CD14-positive monocyte (primary cell): ENCODE results near the gene FBXO17. TPM values are rescaled to one million over a fixed set of nuclear protein-coding genes. Genes with fewer than 3 reads are reported as not detected.
"Not testable (repeated sequence)": the region's sequence is repeated elsewhere in the genome, so short reads cannot be mapped to it uniquely, and the experiment has no call there.

Source experiments
- DNase-seq, 3 donors: peaks; one replicate each; pipeline ENCODE4 v3.0.0-alpha.2; 2011 to 2022
- H2AFZ ChIP-seq: 2 replicates; pipeline ENCODE4 v1.6.0; 2012; ENCODE audit warnings: mild to moderate bottlenecking, low read depth, low read length, inconsistent platforms; ENCODE audit not compliant: insufficient read depth, poor library complexity, severe bottlenecking
- H3K27ac ChIP-seq, 2 donors: 1 replicate in 1 of 2; 2 replicates in 1 of 2; pipeline ENCODE4 v1.5.1; 2012 to 2013; ENCODE audit warnings: low read length in 2 of 2, control low read depth in 1 of 2, inconsistent platforms in 1 of 2, low read depth in 1 of 2, mild to moderate bottlenecking in 1 of 2
- H3K27me3 ChIP-seq, 2 donors: one replicate each; pipeline versions ENCODE4 v1.6.0 to v1.6.1; 2011 to 2013; ENCODE audit warnings: low read length in 2 of 2; ENCODE audit not compliant: control insufficient read depth in 2 of 2, insufficient read depth in 2 of 2
- H3K36me3 ChIP-seq, 2 donors: replicated peaks in 1 of 2; 1 replicate in 1 of 2; 2 replicates in 1 of 2; pipeline versions ENCODE4 v1.5.1 to v1.6.1; 2012 to 2013; ENCODE audit warnings: low read length in 2 of 2, control low read depth in 1 of 2, inconsistent platforms in 1 of 2, mild to moderate bottlenecking in 1 of 2; ENCODE audit not compliant: insufficient read depth in 2 of 2, control insufficient read depth in 1 of 2
- H3K4me1 ChIP-seq, 2 donors: 1 replicate in 1 of 2; 2 replicates in 1 of 2; pipeline versions ENCODE4 v1.5.1 to v1.6.1; 2012 to 2013; ENCODE audit warnings: low read length in 2 of 2, control low read depth in 1 of 2, inconsistent platforms in 1 of 2, mild to moderate bottlenecking in 1 of 2, moderate library complexity in 1 of 2; ENCODE audit not compliant: insufficient read depth in 2 of 2, control insufficient read depth in 1 of 2
- H3K4me2 ChIP-seq: replicated peaks from 2 replicates; pipeline ENCODE3; 2012; ENCODE audit warnings: low read length, moderate library complexity, mild to moderate bottlenecking; ENCODE audit not compliant: poor library complexity, severe bottlenecking; ENCODE audit errors: extremely low read depth
- H3K4me3 ChIP-seq, 3 experiments: fragments of 200-600 bp in 1 of 3; sonication (generic) in 1 of 3; replicated peaks in 1 of 3; 1 replicate in 2 of 3; 2 replicates in 1 of 3; pipeline ENCODE4 v1.5.1; 2011 to 2013; ENCODE audit warnings: low read length in 3 of 3, mild to moderate bottlenecking in 3 of 3, control low read depth in 2 of 3, low read depth in 2 of 3, inconsistent platforms in 1 of 3, moderate library complexity in 1 of 3
- H3K79me2 ChIP-seq: 2 replicates; pipeline ENCODE4 v1.6.0; 2012; ENCODE audit warnings: mild to moderate bottlenecking, control low read depth, inconsistent platforms, low read length, moderate library complexity; ENCODE audit not compliant: insufficient read depth
- H3K9ac ChIP-seq: 2 replicates; pipeline ENCODE4 v1.6.0; 2017; ENCODE audit warnings: low read length, mild to moderate bottlenecking; ENCODE audit not compliant: insufficient read depth, poor library complexity, severe bottlenecking
- H3K9me3 ChIP-seq, 2 donors: replicated peaks in 1 of 2; 1 replicate in 1 of 2; 2 replicates in 1 of 2; pipeline versions ENCODE4 v1.5.1 to v1.6.1; 2012 to 2013; ENCODE audit warnings: low read length in 2 of 2, control low read depth in 1 of 2; ENCODE audit not compliant: control insufficient read depth in 1 of 2, insufficient read depth in 1 of 2
- H4K20me1 ChIP-seq: 2 replicates; pipeline ENCODE4 v1.6.0; 2012; ENCODE audit warnings: mild to moderate bottlenecking, low read length, control low read depth, moderate library complexity; ENCODE audit not compliant: insufficient read depth
- H3K27ac Mint-ChIP-seq, 7 donors: one replicate each; pipeline ENCODE4 v1.8.0; 2020; ENCODE audit warnings: mild to moderate bottlenecking in 7 of 7, mixed read lengths in 7 of 7, moderate library complexity in 6 of 7, inconsistent platforms in 2 of 7
- H3K27me3 Mint-ChIP-seq, 3 donors: one replicate each; pipeline ENCODE4 v1.8.0; 2021 to 2022; ENCODE audit warnings: low read depth in 3 of 3, mild to moderate bottlenecking in 3 of 3, mixed read lengths in 3 of 3, moderate library complexity in 3 of 3, inconsistent platforms in 1 of 3
- H3K36me3 Mint-ChIP-seq, 2 donors: one replicate each; pipeline ENCODE4 v1.8.0; 2020; ENCODE audit warnings: mixed read lengths in 2 of 2, inconsistent platforms in 1 of 2, mild to moderate bottlenecking in 1 of 2
- H3K4me1 Mint-ChIP-seq: one replicate; pipeline ENCODE4 v1.8.0; 2020; ENCODE audit warnings: mild to moderate bottlenecking, mixed read lengths
- H3K4me3 Mint-ChIP-seq, 2 donors: one replicate each; pipeline ENCODE4 v1.8.0; 2020; ENCODE audit warnings: mild to moderate bottlenecking in 2 of 2, mixed read lengths in 2 of 2, moderate library complexity in 1 of 2
- H3K9me3 Mint-ChIP-seq, 7 donors: one replicate each; pipeline ENCODE4 v1.8.0; 2020 to 2022; ENCODE audit warnings: mixed read lengths in 7 of 7, mild to moderate bottlenecking in 6 of 7, moderate library complexity in 6 of 7, inconsistent platforms in 2 of 7
- WGBS: methylation state at CpG from one replicate; pipeline ENCODE4 v1.1.5; 2013; ENCODE audit warnings: missing lambda C conversion rate; ENCODE audit not compliant: insufficient coverage; 5-methylcytosine and 5-hydroxymethylcytosine counted together
- intact Hi-C, 2 donors: fragments of 100-400 bp; cut with micrococcal nuclease; formaldehyde crosslinking; loops; one replicate each; pipeline versions ENCODE4 v1.15.0 to v1.15.1; 2023
- polyA plus RNA-seq, 3 donors: library from polyadenylated mRNA; depleted of rRNA in 1 of 3; unstranded in 2 of 3; stranded (reverse) in 1 of 3; fragments of 300-500 nt in 2 of 3; fragments of >200 nt in 1 of 3; fragmentation: Illumina TruSeq in 2 of 3; gene quantifications; 1 replicate in 2 of 3; 2 replicates in 1 of 3; pipeline ENCODE4 v1.2.3, GENCODE V29; 2012 to 2021
- TF ChIP-seq, protein P1 (sequence below): fragments of 200-600 bp; IDR thresholded peaks from one replicate; pipeline ENCODE4 v1.8.0; 2022; ENCODE audit warnings: antibody characterized with exemption, mild to moderate bottlenecking

Gene FBXO17
- polyA plus RNA-seq, 3 donors = not detected

DNA sequence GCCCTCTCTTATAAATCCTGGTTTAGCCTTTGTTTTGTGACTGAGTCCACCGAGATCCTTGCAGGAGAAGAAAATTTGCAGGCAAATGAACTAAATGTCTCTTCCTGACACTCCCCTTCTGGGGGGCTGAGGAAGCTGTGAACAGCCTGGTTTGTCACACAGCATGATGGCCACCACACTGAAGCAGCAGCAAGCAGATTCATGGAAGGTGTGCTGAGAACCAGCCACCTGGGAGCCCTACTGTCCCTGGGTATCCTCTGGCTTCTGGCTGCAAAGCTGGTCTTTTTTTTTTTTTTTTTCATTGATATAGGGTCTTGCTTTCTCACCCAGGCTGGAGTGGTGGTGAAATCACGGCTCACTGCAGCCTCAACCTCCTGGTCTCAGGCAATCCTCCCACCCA, 33.6 kb downstream of the FBXO17 start:
- TF ChIP-seq, protein P1, sequence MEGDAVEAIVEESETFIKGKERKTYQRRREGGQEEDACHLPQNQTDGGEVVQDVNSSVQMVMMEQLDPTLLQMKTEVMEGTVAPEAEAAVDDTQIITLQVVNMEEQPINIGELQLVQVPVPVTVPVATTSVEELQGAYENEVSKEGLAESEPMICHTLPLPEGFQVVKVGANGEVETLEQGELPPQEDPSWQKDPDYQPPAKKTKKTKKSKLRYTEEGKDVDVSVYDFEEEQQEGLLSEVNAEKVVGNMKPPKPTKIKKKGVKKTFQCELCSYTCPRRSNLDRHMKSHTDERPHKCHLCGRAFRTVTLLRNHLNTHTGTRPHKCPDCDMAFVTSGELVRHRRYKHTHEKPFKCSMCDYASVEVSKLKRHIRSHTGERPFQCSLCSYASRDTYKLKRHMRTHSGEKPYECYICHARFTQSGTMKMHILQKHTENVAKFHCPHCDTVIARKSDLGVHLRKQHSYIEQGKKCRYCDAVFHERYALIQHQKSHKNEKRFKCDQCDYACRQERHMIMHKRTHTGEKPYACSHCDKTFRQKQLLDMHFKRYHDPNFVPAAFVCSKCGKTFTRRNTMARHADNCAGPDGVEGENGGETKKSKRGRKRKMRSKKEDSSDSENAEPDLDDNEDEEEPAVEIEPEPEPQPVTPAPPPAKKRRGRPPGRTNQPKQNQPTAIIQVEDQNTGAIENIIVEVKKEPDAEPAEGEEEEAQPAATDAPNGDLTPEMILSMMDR = no peak

DNA sequence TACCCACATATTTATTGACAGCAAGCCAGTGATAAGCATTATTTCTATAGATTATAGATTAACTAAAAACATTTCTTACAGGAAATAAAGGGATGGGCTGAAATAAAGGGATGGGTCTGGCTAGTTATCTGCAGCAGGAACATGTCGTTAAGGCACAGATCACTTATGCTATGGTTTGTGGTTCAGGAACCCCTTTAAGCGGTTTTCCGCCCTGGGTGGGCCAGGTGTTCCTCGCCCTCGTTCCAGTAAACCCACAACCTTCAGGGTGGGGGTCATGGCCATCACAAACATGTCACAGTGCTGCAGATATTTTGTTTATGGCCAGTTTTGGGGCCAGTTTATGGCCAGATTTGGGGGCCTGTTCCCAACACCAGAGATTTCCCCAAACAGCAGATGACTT, 34.1 kb downstream of the FBXO17 start:
- intact Hi-C loops, H3K4me2 ChIP-seq, H3K79me2 ChIP-seq, H3K27ac ChIP-seq, H3K27ac Mint-ChIP-seq, H3K4me3 ChIP-seq, H4K20me1 ChIP-seq, H3K9me3 ChIP-seq, H3K36me3 ChIP-seq, H2AFZ ChIP-seq, H3K27me3 Mint-ChIP-seq, H3K4me1 ChIP-seq, DNase-seq, H3K9ac ChIP-seq, H3K36me3 Mint-ChIP-seq, H3K9me3 Mint-ChIP-seq, H3K27me3 ChIP-seq: not testable (repeated sequence)
- WGBS = 100% methylated on average over 3 of the region's 5 CpGs
- Mint-ChIP-seq H3K4me1 (peaks cover 13% of the 10 kb centered on the region), H3K4me3 (peak overlapping the region in 1 of 2 donors; percentile 1)

More for the DNA sequence above, 33.6 kb downstream of the FBXO17 start:
- H3K4me1 Mint-ChIP-seq = peaks cover 13% of the 10 kb centered on the region
- no peak overlapping the region for H3K4me3 ChIP-seq
- intact Hi-C loops = no loop called here
- H3K4me1 ChIP-seq = peaks cover 0 to 2% of the 10 kb centered on the region in 2 donors
- DNase-seq = no peak
- peaks cover 0 to 1% (median 0%) of the 10 kb centered on the region in 7 donors for H3K9me3 Mint-ChIP-seq
- no peak overlapping the region for H3K4me3 Mint-ChIP-seq
- no peaks in the 10 kb centered on the region for H3K36me3 ChIP-seq
- H2AFZ ChIP-seq = no peak overlapping the region
- no peak overlapping the region for H3K9ac ChIP-seq
- H3K27me3 Mint-ChIP-seq = peaks cover 6 to 8% (median 7%) of the 10 kb centered on the region in 3 donors
- H3K36me3 Mint-ChIP-seq = no peaks in the 10 kb centered on the region
- H4K20me1 ChIP-seq = no peaks in the 10 kb centered on the region
- H3K27ac ChIP-seq = no peak overlapping the region
- no peak overlapping the region for H3K27ac Mint-ChIP-seq
- no peak overlapping the region for H3K4me2 ChIP-seq
- H3K79me2 ChIP-seq = no peaks in the 10 kb centered on the region
- no CpG with 5 or more reads among the region's 2 CpGs for WGBS
- H3K27me3 ChIP-seq = no peaks in the 10 kb centered on the region
- no peaks in the 10 kb centered on the region for H3K9me3 ChIP-seq
